C4-2B (cell line): ENCODE results near the gene FBXW4.

Source experiments
- CTCF ChIP-seq: fragments of 450-650 bp; conservative IDR thresholded peaks from 2 replicates; pipeline ENCODE4 v1.5.1; 2017; ENCODE audit warnings: mild to moderate bottlenecking
- ZFX ChIP-seq: fragments of 450-650 bp; IDR thresholded peaks from 2 replicates; pipeline ENCODE4 v1.6.1; 2017

DNA sequence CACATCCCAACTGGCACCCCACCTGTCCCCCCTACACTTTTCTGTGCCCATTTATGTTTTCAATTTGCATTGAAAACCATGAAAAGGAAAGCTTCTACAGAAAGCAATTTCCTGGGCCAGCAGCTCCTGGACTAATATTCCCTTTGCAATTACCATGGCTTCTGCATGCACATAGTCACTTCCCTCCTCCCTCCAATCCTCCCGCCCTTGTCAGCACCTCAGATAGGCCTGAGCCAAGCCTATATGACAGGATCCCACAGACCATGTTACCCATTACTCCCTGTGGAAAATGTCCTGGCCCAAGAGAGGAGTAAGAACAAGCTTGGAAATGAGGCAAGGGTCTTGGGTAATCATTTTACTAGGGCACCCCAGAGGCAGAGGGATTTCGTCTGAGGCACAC, 38.1 kb downstream of the FBXW4 start:
- TF ChIP-seq CTCF = no peak
- TF ChIP-seq ZFX = no peak
